Calu3 (cell line): ENCODE data around the gene ARFGEF3. TPM values are rescaled to one million over a fixed set of nuclear protein-coding genes. Genes with fewer than 3 reads are reported as not detected.

Experiments used
- BruUV-seq: library from RNA; stranded (reverse); fragments of 400-500 nt; replicated peaks from 2 replicates; lab custom pipeline; 2021; lab: Mats Ljungman, UMichigan
- CTCF ChIA-PET: fragments of 300-600 bp; sonication (Branson Sonifier 250); formaldehyde crosslinking; loops from one replicate; lab custom pipeline; 2022; ENCODE audit warnings: antibody characterized with exemption; lab: Charles Lee
- DNase-seq: peaks from one replicate; pipeline ENCODE4 v3.0.0; 2022
- H3K27ac Mint-ChIP-seq: one replicate; pipeline ENCODE4 v1.8.0; 2022; ENCODE audit warnings: mixed read lengths; ENCODE audit not compliant: unreplicated experiment
- H3K27me3 Mint-ChIP-seq: one replicate; pipeline ENCODE4 v1.8.0; 2022; ENCODE audit warnings: mixed read lengths; ENCODE audit not compliant: unreplicated experiment
- H3K36me3 Mint-ChIP-seq: one replicate; pipeline ENCODE4 v1.8.0; 2022; ENCODE audit warnings: mild to moderate bottlenecking, moderate library complexity, mixed read lengths; ENCODE audit not compliant: insufficient read depth, unreplicated experiment
- H3K4me1 Mint-ChIP-seq: one replicate; pipeline ENCODE4 v1.8.0; 2022; ENCODE audit warnings: mild to moderate bottlenecking, low read depth, mixed read lengths; ENCODE audit not compliant: unreplicated experiment
- H3K4me3 Mint-ChIP-seq: one replicate; pipeline ENCODE4 v1.8.0; 2022; ENCODE audit warnings: mild to moderate bottlenecking, low read depth, moderate library complexity, mixed read lengths; ENCODE audit not compliant: unreplicated experiment
- H3K9me3 Mint-ChIP-seq: one replicate; pipeline ENCODE4 v1.8.0; 2022; ENCODE audit warnings: low read depth, mixed read lengths; ENCODE audit not compliant: unreplicated experiment
- intact Hi-C: fragments of 100-400 bp; cut with micrococcal nuclease; formaldehyde crosslinking; loops from one replicate; pipeline ENCODE4 v1.10.0; 2022; ENCODE audit not compliant: unreplicated experiment
- total RNA-seq: library from RNA; stranded (reverse); gene quantifications from 2 replicates; pipeline ENCODE4 v1.2.3, GENCODE V29; 2022
- TF ChIP-seq, protein P1 (sequence below): fragments of 200-600 bp; IDR thresholded peaks from one replicate; pipeline ENCODE4 v1.8.0; 2022; ENCODE audit warnings: antibody characterized with exemption; ENCODE audit not compliant: unreplicated experiment

The ARFGEF3 gene
- total RNA-seq, 1 experiment from 2014 or later, result 16.3 TPM

DNA sequence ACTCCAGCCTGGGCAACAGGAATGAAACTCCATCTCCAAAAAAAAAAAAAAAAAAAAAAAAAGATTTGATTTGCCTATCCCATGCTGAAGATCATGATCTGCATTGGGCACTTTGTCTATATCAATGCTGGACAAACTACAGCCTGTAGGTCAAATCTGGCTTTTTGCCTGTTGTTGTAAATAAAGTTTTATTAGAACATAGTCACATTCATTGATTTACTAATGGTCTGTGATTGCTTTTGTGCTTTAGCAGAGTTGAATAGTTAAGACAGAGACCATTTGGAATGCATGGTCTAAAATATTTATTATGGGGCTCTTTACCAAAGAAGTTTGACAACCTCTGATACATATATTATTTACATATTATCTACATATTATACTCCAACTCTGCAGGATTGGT lies 42.6 kb downstream of the ARFGEF3 start:
- H3K4me1 Mint-ChIP-seq, result no peaks in the 10 kb centered on the region
- intact Hi-C loops, result no loop called here
- no peak overlapping the region for H3K27ac Mint-ChIP-seq
- BruUV-seq, result no TSS peak
- TF ChIP-seq, protein P1, sequence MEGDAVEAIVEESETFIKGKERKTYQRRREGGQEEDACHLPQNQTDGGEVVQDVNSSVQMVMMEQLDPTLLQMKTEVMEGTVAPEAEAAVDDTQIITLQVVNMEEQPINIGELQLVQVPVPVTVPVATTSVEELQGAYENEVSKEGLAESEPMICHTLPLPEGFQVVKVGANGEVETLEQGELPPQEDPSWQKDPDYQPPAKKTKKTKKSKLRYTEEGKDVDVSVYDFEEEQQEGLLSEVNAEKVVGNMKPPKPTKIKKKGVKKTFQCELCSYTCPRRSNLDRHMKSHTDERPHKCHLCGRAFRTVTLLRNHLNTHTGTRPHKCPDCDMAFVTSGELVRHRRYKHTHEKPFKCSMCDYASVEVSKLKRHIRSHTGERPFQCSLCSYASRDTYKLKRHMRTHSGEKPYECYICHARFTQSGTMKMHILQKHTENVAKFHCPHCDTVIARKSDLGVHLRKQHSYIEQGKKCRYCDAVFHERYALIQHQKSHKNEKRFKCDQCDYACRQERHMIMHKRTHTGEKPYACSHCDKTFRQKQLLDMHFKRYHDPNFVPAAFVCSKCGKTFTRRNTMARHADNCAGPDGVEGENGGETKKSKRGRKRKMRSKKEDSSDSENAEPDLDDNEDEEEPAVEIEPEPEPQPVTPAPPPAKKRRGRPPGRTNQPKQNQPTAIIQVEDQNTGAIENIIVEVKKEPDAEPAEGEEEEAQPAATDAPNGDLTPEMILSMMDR, result no peak
- no peaks in the 10 kb centered on the region for H3K36me3 Mint-ChIP-seq
- H3K9me3 Mint-ChIP-seq, result no peaks in the 10 kb centered on the region
- no peak overlapping the region for H3K4me3 Mint-ChIP-seq
- no peak for DNase-seq
- no peaks in the 10 kb centered on the region for H3K27me3 Mint-ChIP-seq
- CTCF ChIA-PET, result no interaction called here

DNA sequence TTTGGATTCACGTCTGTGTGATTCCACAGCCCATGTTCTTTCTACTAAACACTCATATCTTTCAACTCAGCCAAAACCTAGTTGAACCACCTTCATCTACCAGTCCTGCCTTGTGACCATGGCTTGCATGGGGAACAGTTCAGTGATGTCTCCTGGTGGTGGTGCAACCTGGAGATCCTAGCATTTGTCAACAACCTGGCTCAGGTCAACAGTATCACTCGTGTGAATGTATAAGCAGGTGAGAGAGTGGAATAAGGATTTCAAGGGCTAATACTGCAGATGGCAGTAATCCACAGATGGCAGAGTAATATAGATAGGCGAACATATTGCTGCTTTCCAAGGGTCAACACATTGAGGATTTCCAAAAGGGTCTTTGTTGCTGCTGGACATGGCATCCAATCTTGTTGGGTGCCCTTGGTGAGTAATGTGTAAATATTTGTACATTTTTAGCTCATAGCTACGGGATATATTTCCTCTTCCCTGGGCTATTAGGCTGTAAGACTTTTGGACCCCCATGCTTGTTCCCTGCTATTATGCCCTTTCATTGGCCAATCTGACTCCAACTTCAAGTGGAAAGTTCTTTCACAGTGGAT lies 43.1 kb downstream of the ARFGEF3 start:
- CTCF ChIA-PET, result no interaction called here
- Mint-ChIP-seq H3K27ac (no peak overlapping the region), H3K4me3 (no peak overlapping the region), H3K4me1 (no peaks in the 10 kb centered on the region), H3K9me3 (no peaks in the 10 kb centered on the region), H3K27me3 (no peaks in the 10 kb centered on the region), H3K36me3 (no peaks in the 10 kb centered on the region)
- BruUV-seq, result no TSS peak
- intact Hi-C loops, result no loop called here
- DNase-seq, result no peak
- TF ChIP-seq, protein P1, result no peak

DNA sequence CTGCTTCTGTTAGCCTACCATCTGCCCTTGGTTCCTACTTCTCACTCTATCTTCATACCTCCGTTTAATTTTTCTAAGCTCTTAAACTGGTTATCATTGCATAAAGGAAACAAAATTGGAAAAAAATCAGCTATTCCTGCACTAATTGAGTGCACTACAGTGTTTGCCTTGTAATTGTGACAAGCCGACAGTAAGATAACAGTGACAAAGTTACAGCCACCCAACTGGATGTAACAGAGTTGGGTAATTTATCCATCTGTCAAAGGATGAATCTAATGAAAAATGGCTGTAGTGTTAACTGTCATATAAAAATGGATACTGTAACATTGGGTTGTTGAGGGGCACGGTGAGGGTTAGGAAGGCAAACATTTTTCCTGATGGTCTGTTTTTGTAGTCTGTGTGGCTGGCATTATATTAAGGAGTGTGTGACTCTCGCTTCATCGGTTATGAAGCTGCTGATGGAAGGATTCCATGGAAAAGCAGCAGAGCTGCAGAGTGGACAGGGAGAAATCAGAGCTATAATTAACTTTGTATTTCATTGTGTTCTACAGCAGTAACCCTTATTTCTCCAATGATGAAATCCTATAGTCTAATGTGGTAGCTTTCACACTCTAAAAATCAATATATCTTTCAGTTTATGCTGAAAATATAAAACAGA lies 43.8 kb downstream of the ARFGEF3 start:
- TF ChIP-seq, protein P1, result no peak
- Mint-ChIP-seq H3K36me3 (no peaks in the 10 kb centered on the region), H3K27me3 (no peaks in the 10 kb centered on the region), H3K27ac (no peak overlapping the region), H3K4me1 (no peaks in the 10 kb centered on the region), H3K9me3 (no peaks in the 10 kb centered on the region), H3K4me3 (no peak overlapping the region)
- intact Hi-C loops, result no loop called here
- DNase-seq, result no peak
- BruUV-seq, result no TSS peak
- CTCF ChIA-PET, result no interaction called here

DNA sequence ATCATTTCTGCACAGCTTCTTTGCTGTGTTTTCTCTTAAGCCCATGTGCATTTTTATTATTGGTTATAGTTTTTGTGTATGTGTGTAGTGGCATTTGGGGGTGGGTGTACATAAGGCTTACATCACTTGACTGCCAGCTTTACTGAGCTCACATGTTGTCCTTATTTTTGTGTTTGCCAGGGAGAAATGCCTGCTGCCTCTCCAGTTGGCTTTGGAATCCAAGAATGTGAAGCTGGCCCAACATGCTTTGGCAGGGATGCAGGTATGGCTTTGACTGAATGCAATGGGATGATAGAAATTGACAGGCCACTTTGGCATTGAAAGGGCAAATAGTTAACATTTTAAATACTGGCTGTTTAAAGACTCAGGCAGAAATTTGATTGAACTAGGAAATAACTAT lies 45.1 kb downstream of the ARFGEF3 start:
- no peak for DNase-seq
- Mint-ChIP-seq H3K36me3 (no peaks in the 10 kb centered on the region), H3K27me3 (no peaks in the 10 kb centered on the region), H3K4me3 (no peak overlapping the region), H3K9me3 (no peaks in the 10 kb centered on the region), H3K4me1 (no peaks in the 10 kb centered on the region), H3K27ac (no peak overlapping the region)
- BruUV-seq, result no TSS peak
- intact Hi-C loops, result no loop called here
- TF ChIP-seq, protein P1, result no peak
- CTCF ChIA-PET, result no interaction called here
